GM23248 (cell line): ENCODE results near the gene CBFA2T2. TPM values are rescaled to one million over a fixed set of nuclear protein-coding genes. Genes with fewer than 3 reads are reported as not detected.
A peak's percentile ranks its signal among the peaks of the same experiment; 100 is the strongest.
"Not testable (repeated sequence)": the region's sequence is repeated elsewhere in the genome, so short reads cannot be mapped to it uniquely, and the experiment has no call there.

ENCODE experiments used
- DNase-seq: peaks from one replicate; pipeline ENCODE4 v3.0.0-alpha.2; 2015
- H2AFZ ChIP-seq: fragments of 200-600 bp; sonication (generic); 2 replicates; pipeline ENCODE4 v1.6.1; 2016; ENCODE audit warnings: antibody characterized with exemption
- H3F3A ChIP-seq: fragments of 200-600 bp; sonication (generic); 2 replicates; pipeline ENCODE4 v1.6.1; 2016; ENCODE audit warnings: mild to moderate bottlenecking, antibody characterized with exemption, mixed run types; ENCODE audit not compliant: insufficient read depth
- H3K27ac ChIP-seq: fragments of 200-600 bp; sonication (generic); 2 replicates; pipeline ENCODE4 v1.5.1; 2016; ENCODE audit warnings: mild to moderate bottlenecking
- H3K27me3 ChIP-seq: fragments of 200-600 bp; sonication (generic); replicated peaks from 2 replicates; pipeline ENCODE4 v1.6.1; 2016; ENCODE audit warnings: mild to moderate bottlenecking; ENCODE audit not compliant: insufficient read depth
- H3K36me3 ChIP-seq: fragments of 200-600 bp; sonication (generic); 2 replicates; pipeline ENCODE4 v1.6.1; 2016; ENCODE audit warnings: low read depth, mild to moderate bottlenecking
- H3K4me1 ChIP-seq: fragments of 200-600 bp; sonication (generic); 2 replicates; pipeline ENCODE4 v1.6.1; 2016; ENCODE audit warnings: mild to moderate bottlenecking; ENCODE audit not compliant: insufficient read depth
- H3K4me2 ChIP-seq: fragments of 200-600 bp; sonication (generic); one replicate; pipeline ENCODE4 v1.6.1; 2016; ENCODE audit warnings: mild to moderate bottlenecking; ENCODE audit not compliant: unreplicated experiment
- H3K4me3 ChIP-seq: fragments of 200-600 bp; sonication (generic); 2 replicates; pipeline ENCODE4 v1.5.1; 2016; ENCODE audit warnings: mild to moderate bottlenecking
- H3K79me2 ChIP-seq: fragments of 200-600 bp; sonication (generic); 2 replicates; pipeline ENCODE4 v1.6.1; 2016; ENCODE audit warnings: mild to moderate bottlenecking; ENCODE audit not compliant: insufficient read depth
- H3K9ac ChIP-seq: fragments of 200-600 bp; sonication (generic); 2 replicates; pipeline ENCODE4 v1.6.1; 2016; ENCODE audit warnings: mild to moderate bottlenecking
- H3K9me2 ChIP-seq: fragments of 200-600 bp; sonication (generic); 2 replicates; pipeline ENCODE4 v1.6.1; 2016; ENCODE audit warnings: mixed run types, mild to moderate bottlenecking, moderate library complexity; ENCODE audit not compliant: insufficient read depth
- H3K9me3 ChIP-seq: fragments of 200-600 bp; sonication (generic); one replicate; pipeline ENCODE4 v1.6.1; 2017; ENCODE audit warnings: low read depth
- H4K20me1 ChIP-seq: fragments of 200-600 bp; sonication (generic); 2 replicates; pipeline ENCODE4 v1.6.0; 2016; ENCODE audit not compliant: insufficient read depth
- EZH2 ChIP-seq: fragments of 200-600 bp; sonication (generic); IDR thresholded peaks from 2 replicates; pipeline ENCODE4 v1.6.1; 2018; ENCODE audit warnings: antibody characterized with exemption, mild to moderate bottlenecking; ENCODE audit not compliant: insufficient read depth, poor library complexity, severe bottlenecking
- EZH2phosphoT487 ChIP-seq: fragments of 200-600 bp; sonication (generic); IDR thresholded peaks from 2 replicates; pipeline ENCODE4 v1.6.1; 2018; ENCODE audit warnings: antibody characterized with exemption, moderate library complexity, mild to moderate bottlenecking, low read depth; ENCODE audit not compliant: insufficient read depth
- WGBS, 2 experiments: methylation state at CpG; one replicate each; pipeline ENCODE4 v1.1.6; 2015 to 2017; ENCODE audit warnings: low lambda C conversion rate in 2 of 2, low coverage in 1 of 2; ENCODE audit errors: missing lambda C conversion rate in 2 of 2; 5-methylcytosine and 5-hydroxymethylcytosine counted together
- in situ Hi-C: fragments of 300-500 bp; cut with MboI; formaldehyde crosslinking; loops from 2 replicates; pipeline ENCODE4 v1.15.0; 2020
- polyA plus RNA-seq: library from polyadenylated mRNA; unstranded; fragments of >200 nt; fragmentation: Nextera tagmentation; extraction: Ambion mirVana; gene quantifications from 2 replicates; pipeline ENCODE4 v1.2.1, GENCODE V29; 2016
- total RNA-seq: library from RNA; depleted of rRNA; stranded (reverse); fragments of >200 nt; shearing (Covaris generic); gene quantifications from 2 replicates; pipeline ENCODE4 v1.2.3, GENCODE V29; 2014

The CBFA2T2 gene
- total and polyA plus RNA-seq, 2 experiments from 2014 or later, result 5.3 to 8.7 TPM

DNA sequence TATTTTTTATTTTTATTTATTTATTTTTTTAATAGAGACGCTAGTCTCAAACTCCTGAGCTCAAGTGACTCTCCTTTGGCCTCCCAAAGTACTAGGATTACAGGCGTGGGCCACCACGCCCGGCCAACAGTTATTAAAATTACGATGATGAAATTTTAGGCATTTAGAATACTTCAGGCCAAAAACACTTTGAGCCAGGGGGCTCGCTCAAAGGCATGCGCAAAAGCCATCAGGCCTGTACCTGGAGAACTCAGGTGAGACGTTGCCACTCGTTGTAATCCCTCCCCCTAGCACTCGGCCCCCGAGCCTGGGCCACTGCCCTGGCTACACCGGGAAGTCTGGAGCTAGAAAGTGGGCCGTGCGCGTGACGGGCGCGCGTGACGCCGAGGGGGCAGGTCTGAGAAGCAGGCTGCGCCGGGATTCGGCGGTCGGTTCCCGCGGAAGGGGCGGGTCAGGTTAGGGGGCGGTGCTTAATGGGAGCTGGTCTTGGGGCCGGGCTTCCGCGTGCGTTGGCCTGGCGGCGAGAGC is 337 bp upstream of the CBFA2T2 start:
- 1% methylated on average over 15 to 23 of the region's 36 CpGs for WGBS, 2 experiments
- H3K27ac ChIP-seq, result peak overlapping the region; percentile 92

DNA sequence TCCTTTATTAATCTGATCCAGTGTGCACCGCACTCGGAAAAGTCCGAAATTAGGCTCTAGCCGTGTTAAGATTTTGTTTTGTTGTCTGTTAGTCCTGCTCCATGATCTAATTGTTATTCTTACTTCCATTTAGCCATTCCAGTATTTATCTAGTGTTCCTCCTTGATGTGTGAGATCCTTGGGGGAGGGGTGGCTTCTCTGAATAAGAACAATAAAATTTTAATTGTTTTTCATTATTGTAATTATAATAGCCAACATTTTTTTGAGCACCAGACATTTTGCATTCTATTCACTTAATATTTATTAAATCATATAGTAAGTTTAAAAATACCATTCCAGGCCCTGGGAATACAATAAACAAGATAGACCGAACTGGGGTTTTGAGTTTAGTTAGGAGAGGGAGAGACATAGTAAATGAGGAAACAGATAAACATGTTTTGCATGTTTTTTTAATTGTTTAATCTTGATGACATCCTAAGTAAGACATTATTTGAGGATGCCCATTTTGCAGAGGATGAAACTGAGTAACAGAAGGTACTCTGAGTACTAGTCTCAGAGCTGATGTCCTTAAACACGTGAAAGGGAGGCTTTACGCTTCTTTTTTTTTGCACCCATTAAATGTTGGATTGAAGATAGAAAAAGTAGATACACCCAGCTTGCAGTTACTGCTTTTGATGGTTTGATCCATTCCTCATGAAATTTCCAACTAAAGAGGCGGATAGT is 1.2 kb downstream of the CBFA2T2 start:
- H3K4me1 ChIP-seq, result peaks cover 6% of the 10 kb centered on the region
- no peaks in the 10 kb centered on the region for H3K27me3 ChIP-seq
- peaks cover 8% of the 10 kb centered on the region; the same call in 1 of the 2 replicates for H3F3A ChIP-seq
- H3K27ac ChIP-seq, result peak overlapping the region; percentile 72
- in situ Hi-C loops, result no loop called here
- H3K79me2 ChIP-seq, result peaks cover 53% of the 10 kb centered on the region
- DNase-seq, result peak; percentile 59
- H3K9me2 ChIP-seq, result no peaks in the 10 kb centered on the region
- no peaks in the 10 kb centered on the region for H4K20me1 ChIP-seq
- no peaks in the 10 kb centered on the region for H3K36me3 ChIP-seq
- peak overlapping the region; percentile 88 for H3K4me3 ChIP-seq
- WGBS, 2 experiments, result 18% methylated on average over 8 of the region's 8 CpGs
- peak overlapping the region; percentile 83 for H3K9ac ChIP-seq
- no peaks in the 10 kb centered on the region for H3K9me3 ChIP-seq
- peak overlapping the region; percentile 98 for H3K4me2 ChIP-seq
- TF ChIP-seq EZH2phosphoT487 (no peak), EZH2 (no peak)
- peak overlapping the region; percentile 87 for H2AFZ ChIP-seq

More for the DNA sequence above, 337 bp upstream of the CBFA2T2 start:
- TF ChIP-seq EZH2phosphoT487 (no peak), EZH2 (no peak)
- Histone ChIP-seq H3F3A (peaks cover 8% of the 10 kb centered on the region; the same call in 1 of the 2 replicates), H3K9me3 (no peaks in the 10 kb centered on the region), H3K4me3 (peak overlapping the region; percentile 83), H3K9me2 (no peaks in the 10 kb centered on the region), H3K4me1 (peaks cover 6% of the 10 kb centered on the region), H2AFZ (peak overlapping the region; percentile 95), H4K20me1 (no peaks in the 10 kb centered on the region), H3K4me2 (peak overlapping the region; percentile 85), H3K9ac (peak overlapping the region; percentile 92), H3K36me3 (no peaks in the 10 kb centered on the region), H3K27me3 (no peaks in the 10 kb centered on the region), H3K79me2 (peaks cover 37% of the 10 kb centered on the region)
- peak; percentile 99 for DNase-seq
- in situ Hi-C loops, result no loop called here

DNA sequence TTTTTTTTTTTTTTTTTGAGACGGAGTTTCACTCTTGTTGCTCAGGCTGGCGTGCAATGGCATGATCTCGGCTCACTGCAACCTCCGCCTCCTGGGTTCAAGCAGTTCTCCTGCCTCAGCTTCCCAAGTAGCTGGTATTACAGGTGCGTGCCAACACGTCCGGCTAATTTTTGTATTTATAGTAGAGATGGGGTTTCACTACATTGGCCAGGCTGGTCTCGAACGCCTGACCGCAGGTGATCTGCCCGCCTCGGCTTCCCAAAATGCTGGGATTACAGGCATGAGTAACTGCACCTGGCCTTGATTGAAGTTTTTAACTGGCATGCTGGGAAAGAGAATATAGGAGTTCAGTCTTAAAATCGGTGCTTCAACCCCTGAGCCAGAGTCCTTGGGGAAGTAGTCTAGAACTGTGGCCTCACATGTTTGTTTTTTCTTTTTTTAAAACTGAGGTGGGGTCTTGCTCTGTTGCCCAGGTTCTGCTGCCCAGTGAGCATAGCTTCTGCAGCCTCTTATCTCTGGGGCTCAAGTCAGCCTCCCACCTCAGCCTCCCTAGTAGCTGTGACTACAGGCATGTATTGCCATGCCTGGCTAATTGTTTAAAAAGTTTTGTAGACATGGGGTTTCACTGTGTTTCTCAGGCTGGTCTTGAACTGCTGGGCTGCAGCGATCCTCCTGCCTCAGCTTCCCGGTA is 3.3 kb downstream of the CBFA2T2 start:
- no peaks in the 10 kb centered on the region for H3K36me3 ChIP-seq
- no peaks in the 10 kb centered on the region for H4K20me1 ChIP-seq
- H3F3A ChIP-seq, result peaks cover 8% of the 10 kb centered on the region; the same call in 1 of the 2 replicates
- no peak for DNase-seq
- WGBS, 2 experiments, result 92 to 96% methylated on average over 12 to 15 of the region's 15 CpGs
- peaks cover 72% of the 10 kb centered on the region for H3K79me2 ChIP-seq
- H3K4me2 ChIP-seq, result no peak overlapping the region
- H2AFZ ChIP-seq, result no peak overlapping the region
- no peaks in the 10 kb centered on the region for H3K27me3 ChIP-seq
- H3K27ac ChIP-seq, result no peak overlapping the region
- H3K9ac ChIP-seq, result no peak overlapping the region
- no peak overlapping the region for H3K4me3 ChIP-seq
- TF ChIP-seq EZH2phosphoT487 (no peak), EZH2 (no peak)
- H3K4me1 ChIP-seq, result peaks cover 6% of the 10 kb centered on the region
- H3K9me2 ChIP-seq, result no peaks in the 10 kb centered on the region
- in situ Hi-C loops, result no loop called here
- H3K9me3 ChIP-seq, result no peaks in the 10 kb centered on the region

DNA sequence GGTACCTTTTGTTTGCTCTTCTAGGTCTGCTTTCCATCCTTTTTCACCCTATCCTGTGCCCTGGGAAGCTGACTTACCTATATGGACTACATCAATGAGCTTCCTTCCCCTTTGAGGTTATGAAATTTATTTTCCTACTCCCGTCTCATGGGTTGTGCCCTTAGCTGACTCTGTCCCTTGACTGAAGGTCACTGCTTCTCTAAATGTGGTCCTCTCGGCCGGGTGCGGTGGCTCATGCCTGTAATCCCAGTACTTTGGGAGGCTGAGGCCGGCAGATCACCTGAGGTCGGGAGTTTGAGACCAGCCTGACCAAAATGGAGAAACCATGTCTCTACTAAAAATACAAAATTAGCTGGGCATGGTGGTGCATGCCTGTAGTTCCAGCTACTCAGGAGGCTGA is 6.9 kb downstream of the CBFA2T2 start:
- H3K27me3 ChIP-seq, DNase-seq, in situ Hi-C loops, H3F3A ChIP-seq, H3K9me2 ChIP-seq, H3K9ac ChIP-seq, H3K4me1 ChIP-seq, H3K4me2 ChIP-seq, H3K9me3 ChIP-seq, H3K27ac ChIP-seq, H3K4me3 ChIP-seq, H4K20me1 ChIP-seq, H2AFZ ChIP-seq, H3K36me3 ChIP-seq: not testable (repeated sequence)
- H3K79me2 ChIP-seq, result peaks cover 94% of the 10 kb centered on the region
- 88 to 89% methylated on average over 6 of the region's 6 CpGs for WGBS, 2 experiments
